NCI-H187 treated with DMSO at 0.1 percent for 48 hours (cell line): ENCODE results near the gene PSTPIP1.

ENCODE experiments used
- DNase-seq: peaks from one replicate; lab custom pipeline; 2025; lab: John Stamatoyannopoulos, UW

PSTPIP1 gene

DNA sequence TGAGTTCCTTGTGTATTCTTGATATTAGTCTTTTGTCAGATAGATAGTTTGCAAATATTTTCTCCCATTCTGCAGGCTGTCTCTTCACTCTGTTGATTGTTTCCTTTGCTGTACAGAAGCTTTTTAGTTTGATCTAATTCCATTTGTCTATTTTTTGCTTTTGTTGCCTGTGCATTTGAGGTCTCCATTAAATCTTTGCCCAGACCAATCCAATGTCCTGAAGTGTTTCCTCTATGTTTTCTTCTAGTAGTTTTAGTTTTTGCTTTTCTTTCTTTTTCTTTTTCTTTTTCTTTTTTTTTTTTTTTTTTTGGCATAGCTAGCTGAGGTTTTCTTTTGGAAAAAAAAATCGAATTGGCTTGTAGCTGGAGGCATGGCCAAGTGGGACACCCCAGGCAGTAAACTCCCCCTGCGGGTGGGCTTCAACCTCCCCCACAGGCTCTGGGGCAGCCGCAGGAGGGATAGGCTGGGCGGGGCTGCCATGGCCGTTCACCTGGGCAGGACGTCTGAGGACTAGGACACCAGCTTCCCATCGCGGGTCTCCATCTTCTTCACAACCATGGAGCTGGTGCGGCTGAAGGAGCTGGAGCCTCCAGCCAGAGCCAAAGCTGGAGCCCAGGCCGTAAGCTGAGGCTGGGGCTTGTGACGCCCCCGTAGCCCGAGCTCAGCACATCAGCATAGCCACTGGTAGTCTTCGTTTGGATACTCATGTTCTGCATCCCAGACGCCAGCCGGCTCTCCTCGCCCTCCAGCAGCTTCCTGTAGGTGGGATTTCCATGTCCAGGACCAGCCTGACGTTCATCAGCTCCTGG lies 16.2 kb upstream of the PSTPIP1 start:
- no peak for DNase-seq

GRCh38 chr15:76979331-76979925 lies 15.5 kb upstream of the PSTPIP1 start:
- DNase-seq: no peak

DNA sequence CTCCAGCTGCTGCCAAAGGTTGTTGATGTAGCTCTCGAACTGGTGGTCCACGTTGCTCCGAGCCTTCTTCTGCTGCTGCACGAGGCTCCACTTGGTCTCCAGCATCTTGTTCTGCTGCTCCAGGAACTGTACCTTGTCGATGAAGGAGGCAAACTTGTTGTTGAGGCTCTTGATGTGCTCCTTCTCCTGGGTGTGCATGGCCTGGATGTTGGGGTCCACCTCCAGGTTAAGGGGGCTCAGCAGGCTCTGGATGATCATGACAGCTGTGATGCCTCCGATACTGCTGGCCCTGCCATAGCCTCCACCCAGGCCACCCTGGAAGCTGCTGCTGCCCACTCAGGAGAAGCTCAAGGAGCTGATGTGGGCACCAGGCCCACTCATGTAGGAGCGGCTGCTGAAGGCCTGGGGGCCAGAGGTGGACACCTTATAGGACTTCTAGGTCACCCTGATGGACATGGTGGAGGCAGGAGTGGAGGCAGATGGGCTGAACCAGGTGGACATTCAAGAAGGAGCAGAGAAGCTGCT lies 14.9 kb upstream of the PSTPIP1 start:
- DNase-seq: no peak

DNA sequence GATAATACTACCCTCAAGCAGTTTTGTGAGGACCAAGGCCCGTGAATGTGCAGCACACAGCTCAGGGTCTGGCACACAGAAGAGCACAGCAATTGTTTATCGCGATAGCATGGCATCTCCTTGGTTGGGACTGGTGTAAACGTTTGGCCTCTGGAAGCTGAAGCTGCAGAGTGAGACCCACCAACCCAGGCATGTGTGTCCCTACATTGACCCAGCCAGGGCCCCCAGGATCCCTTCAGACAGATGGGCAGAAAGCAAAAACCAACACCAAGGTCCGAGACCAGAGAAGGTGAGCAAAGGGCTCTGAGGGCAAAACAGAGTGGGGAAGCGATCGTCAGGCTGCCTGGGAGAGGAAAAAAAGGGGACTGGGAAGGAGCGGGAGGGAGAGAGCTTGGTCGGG lies 12.6 kb upstream of the PSTPIP1 start:
- no peak for DNase-seq

GRCh38 chr15:76982756-76983155 lies 12.2 kb upstream of the PSTPIP1 start:
- DNase-seq: no peak

DNA sequence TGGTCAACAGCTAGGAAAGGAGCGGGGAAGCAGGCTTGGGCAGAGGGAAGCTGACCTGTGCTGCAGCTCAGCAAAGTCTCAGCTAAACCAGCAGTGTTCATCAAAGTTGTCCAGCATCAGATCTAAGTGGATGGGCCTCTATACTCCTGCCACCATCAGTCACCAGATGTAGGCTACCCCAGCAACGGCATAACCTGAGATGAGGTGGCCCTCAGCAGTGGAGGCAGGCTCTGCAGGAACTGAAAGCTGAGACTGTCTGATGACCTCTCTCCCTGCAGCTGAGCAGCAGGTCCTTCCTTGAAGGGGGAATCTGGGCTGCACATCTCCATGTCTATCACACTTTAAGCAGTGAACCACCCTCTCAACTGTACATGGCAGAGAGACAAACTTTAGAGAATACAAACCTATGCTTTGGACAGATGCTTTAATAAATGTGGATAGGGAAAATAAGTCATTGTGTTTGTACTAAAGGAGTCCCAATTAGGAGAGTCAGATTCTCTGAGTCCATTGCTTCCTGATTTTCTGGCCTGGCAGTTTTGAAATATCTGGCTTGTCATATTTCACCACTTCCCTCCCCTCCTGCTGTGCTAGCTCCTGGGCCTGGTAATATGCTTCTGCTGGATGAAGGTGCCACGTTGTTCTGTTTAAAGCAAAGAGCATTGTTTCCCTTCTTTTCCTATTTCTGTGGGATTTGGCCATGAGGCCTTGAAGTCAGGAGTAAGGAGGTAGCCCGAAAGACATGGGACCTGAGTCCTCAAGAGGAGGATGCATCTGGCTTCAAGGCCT lies 11.1 kb upstream of the PSTPIP1 start:
- DNase-seq: no peak

GRCh38 chr15:76986743-76987142 lies 8.2 kb upstream of the PSTPIP1 start:
- DNase-seq: no peak

GRCh38 chr15:76987276-76987675 lies 7.7 kb upstream of the PSTPIP1 start:
- no peak for DNase-seq

GRCh38 chr15:76987896-76988860 lies 6.7 kb upstream of the PSTPIP1 start:
- no peak for DNase-seq

GRCh38 chr15:76988867-76989780 lies 5.8 kb upstream of the PSTPIP1 start:
- no peak for DNase-seq

GRCh38 chr15:76991048-76991447 lies 3.9 kb upstream of the PSTPIP1 start:
- DNase-seq: no peak

GRCh38 chr15:76991741-76992645 lies 2.9 kb upstream of the PSTPIP1 start:
- no peak for DNase-seq

DNA sequence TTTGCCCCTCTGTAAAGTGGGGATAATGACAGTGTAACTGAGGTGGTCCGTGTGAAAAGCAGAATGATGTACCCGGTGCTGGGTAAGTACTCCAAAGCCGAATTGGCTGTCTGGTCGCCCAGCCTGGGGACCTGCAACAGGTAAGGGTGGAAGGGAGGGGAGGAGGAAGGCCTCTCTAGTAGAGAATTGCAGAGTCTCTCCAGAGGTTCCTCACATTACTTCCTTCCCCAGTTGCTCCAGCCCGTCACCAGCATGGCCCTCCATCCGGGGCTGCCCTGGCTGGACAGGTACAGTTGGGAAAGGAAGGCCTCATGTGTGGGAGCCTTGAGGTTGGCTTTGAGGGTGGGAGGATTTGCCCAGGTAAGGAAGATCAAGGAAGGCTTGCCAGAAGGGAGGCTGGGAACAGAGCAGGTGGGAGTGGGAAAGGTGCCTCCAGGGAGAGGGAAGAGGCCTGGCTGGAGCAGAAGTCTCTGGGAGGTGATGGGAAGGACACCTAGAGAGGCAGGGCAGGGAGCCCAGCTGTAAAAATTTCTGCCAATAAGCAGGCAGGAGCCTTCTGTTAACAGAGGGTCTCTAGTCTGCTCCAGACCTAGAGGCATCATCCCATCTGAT lies 1.7 kb upstream of the PSTPIP1 start:
- no peak for DNase-seq

GRCh38 chr15:76994001-76994400 lies 925 bp upstream of the PSTPIP1 start:
- no peak for DNase-seq

DNA sequence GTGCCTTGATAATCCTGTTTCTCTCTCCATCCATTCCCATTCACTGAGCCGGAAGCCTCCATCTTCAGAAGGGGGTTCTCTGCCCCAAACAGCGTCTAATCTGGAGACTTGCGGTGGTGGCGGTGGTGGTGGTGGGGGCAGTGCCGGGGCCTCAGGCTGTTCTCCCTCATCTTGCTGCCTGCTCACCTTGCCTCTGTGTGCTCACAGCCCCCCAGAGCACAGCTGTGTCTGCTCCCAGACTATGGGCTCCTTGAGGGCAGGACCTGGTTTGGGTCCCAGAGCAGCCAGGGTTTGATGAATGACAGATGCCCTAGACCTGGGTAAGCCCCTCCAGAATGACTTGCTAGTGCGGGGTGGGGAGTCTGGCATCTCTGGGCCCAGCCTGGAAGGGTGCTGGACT lies 430 bp upstream of the PSTPIP1 start:
- DNase-seq: no peak

DNA sequence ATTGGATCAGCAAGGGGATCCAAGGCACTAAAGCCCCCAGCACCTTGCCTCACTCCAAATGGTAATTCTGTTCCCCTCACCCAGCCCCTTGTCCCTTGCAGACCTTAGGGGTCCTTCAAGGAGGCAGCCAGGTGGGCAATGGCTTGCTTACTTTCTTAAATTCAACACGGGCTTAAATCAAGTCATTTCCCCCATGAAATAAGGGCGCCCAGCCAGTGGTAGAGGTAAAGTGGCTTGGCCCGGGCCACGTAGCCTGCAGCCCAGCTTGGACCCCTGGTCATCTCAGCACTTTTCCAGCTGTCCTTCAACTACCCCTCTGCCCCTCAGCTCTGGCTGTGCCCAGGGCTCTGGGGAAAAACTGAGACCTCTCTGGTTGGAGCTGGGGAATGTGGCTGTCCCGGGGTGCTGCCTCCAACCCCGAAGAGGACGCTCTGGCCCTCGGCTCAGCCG lies 1.2 kb downstream of the PSTPIP1 start:
- no peak for DNase-seq

GRCh38 chr15:76996526-76997401 lies 1.8 kb downstream of the PSTPIP1 start:
- no peak for DNase-seq
